ENCODE results near the gene EPHA4.

Gene EPHA4

DNA sequence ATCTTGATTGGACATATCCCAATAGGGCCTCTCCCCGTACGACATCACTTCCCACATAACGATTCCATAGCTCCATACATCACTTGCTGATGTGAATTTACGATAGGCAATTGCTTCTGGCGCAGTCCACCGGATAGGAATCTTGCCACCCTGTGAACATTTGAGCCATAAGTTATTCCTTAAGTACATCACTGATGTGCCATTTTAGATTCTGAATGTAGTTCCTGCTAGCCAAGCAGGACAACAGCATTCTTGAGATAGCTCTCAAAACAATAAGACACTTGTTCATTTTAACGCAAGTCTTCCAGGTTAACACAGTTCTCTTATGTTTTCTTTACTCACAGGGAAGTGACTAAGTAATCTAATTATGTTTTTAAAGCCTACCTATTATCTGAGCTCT, 138.0 kb downstream of the EPHA4 start:
- DNase-seq, result no peak
- in situ Hi-C loops (cut with HindIII; ENCODE audit: low pct_ligation_motif_present, low pct_unique_long_range_greater_than_20kb, low sequenced_read_pairs), result no loop called here

GRCh38 chr2:221431477-221431876, 140.6 kb downstream of the EPHA4 start:
- in situ Hi-C loops (cut with HindIII; ENCODE audit: low pct_ligation_motif_present, low pct_unique_long_range_greater_than_20kb, low sequenced_read_pairs), result no loop called here
- no peak for DNase-seq

GRCh38 chr2:221429741-221430491, 142.2 kb downstream of the EPHA4 start:
- no peak for DNase-seq
- in situ Hi-C loops (cut with HindIII; ENCODE audit: low pct_ligation_motif_present, low pct_unique_long_range_greater_than_20kb, low sequenced_read_pairs), result no loop called here

- in situ Hi-C loops (cut with HindIII; ENCODE audit: low pct_ligation_motif_present, low pct_unique_long_range_greater_than_20kb, low sequenced_read_pairs), result no loop called here
- no peak for DNase-seq
Observed at GRCh38 chr2:221428896-221429295, 143.2 kb downstream of the EPHA4 start.

DNA sequence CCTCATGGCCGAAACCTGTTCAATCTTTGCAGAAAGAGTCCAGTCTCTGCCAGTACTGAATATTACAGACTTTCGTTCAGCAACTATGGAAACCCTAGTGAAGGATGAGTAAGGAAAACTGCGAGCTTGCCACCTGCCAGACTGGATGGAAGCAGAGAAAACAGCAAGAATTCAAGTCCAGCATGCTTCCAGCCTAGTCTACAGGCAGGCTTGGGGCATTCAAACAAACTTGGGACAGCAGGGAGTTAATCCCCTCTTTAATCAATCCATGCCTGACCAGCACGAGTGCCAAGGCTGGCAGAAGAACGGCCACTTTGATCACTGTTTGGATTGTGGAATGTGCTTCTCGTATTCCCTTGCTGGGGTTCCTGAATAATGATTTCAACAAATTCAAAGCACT, 145.2 kb downstream of the EPHA4 start:
- DNase-seq, result no peak
- in situ Hi-C loops (cut with HindIII; ENCODE audit: low pct_ligation_motif_present, low pct_unique_long_range_greater_than_20kb, low sequenced_read_pairs), result no loop called here

DNA sequence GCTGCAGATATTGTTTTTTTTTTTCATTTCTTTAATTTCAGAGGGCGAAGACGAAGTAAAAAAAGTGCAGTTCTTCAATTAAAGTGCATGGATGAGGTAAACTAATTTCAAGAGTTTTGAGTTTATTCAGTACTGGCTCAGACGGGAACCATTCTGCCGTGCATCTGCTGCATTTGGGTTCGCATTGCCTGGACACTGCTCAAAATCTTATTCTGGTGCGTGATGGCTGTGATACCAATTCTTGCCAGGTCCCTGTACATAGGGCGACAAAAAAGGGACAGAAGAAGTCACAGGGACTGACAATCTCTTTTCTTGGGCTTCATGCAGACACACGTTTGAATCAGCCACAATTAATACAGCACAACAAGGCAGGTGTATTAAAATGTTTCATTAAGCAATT, 146.2 kb downstream of the EPHA4 start:
- DNase-seq, result no peak
- in situ Hi-C loops (cut with HindIII; ENCODE audit: low pct_ligation_motif_present, low pct_unique_long_range_greater_than_20kb, low sequenced_read_pairs), result no loop called here

GRCh38 chr2:221425353-221425752, 146.8 kb downstream of the EPHA4 start:
- in situ Hi-C loops (cut with HindIII; ENCODE audit: low pct_ligation_motif_present, low pct_unique_long_range_greater_than_20kb, low sequenced_read_pairs), result no loop called here
- no peak for DNase-seq

DNA sequence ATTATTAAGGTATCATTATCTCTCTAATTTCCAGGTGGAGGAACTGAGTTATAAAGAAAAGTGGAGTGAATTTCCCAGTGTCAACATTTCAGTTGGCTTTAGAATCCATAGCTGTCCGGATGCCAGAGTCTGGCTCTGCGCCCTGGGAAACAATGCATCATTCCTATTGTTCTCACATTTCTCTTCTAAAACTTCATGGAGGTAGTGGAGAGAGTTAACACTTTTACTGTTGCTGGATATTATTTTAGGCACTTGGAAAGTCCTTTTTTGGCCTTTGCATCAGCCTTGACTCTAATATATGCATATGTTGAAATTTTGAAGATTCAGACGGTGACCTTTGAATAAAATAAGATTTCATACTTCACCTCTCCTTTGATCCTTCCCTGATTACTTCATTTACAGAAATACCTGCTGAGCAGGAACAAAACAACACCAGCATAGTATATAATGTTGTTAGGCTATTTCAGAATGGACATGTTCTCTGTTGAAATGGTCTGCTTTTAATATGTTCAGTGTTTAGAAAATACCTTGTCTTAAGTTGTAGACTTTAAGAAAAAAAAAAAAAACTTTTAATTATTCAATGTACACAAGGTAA, 148.8 kb downstream of the EPHA4 start:
- no peak for DNase-seq
- in situ Hi-C loops (cut with HindIII; ENCODE audit: low pct_ligation_motif_present, low pct_unique_long_range_greater_than_20kb, low sequenced_read_pairs), result no loop called here

DNA sequence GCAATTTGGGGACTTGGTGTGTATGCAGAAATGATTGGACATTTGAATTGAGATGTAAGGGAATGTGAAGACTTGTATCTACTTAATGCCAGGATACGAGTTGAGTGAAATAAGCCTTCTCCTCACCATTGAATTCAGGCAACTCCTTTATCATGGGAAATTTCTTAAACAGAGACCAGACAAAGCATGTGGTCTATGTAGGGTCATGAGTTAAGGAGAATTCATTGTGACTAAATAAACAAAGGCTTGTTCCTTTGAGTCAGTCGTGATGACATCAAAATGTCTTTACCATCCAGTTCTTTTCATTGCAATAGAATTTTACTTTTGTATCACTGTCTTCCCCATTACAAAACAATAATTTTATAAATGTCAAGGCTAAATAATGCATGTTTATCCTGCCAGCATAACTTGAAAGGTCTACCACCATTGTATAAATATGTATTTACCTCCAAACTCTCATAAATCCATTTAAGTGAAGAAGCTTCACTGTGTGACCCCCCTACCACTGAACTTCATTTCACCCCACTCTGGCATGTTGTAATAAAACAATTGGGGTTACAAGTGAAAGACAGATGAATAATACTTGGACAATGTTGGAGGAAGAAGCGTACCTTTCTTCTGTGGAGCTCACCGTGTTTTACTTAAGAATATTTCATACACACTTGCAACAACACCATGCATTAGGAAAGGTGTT, 149.4 kb downstream of the EPHA4 start:
- no peak for DNase-seq
- in situ Hi-C loops (cut with HindIII; ENCODE audit: low pct_ligation_motif_present, low pct_unique_long_range_greater_than_20kb, low sequenced_read_pairs), result no loop called here

- in situ Hi-C loops (cut with HindIII; ENCODE audit: low pct_ligation_motif_present, low pct_unique_long_range_greater_than_20kb, low sequenced_read_pairs), result no loop called here
Observed at GRCh38 chr2:221420245-221420644, 151.9 kb downstream of the EPHA4 start.

DNA sequence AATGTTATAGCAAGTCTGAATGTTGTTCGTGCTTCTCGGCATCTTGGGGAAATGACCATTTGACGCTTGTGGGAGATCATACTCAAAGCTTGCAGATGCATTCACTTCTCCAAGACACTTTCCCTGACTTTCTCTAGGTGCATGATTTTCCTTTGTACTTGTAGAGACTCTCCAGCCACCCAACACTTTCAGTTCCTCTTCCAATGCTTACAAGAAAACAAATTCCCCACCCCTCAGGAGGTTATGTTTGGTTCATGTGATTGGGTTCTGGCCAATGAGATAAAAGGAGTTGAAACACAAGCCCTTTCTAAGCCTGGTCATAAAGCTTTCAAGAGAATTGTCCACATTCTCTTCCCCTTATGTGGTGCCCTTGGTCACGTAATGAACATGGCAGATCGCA, 156.3 kb downstream of the EPHA4 start:
- DNase-seq, result no peak
- in situ Hi-C loops (cut with HindIII; ENCODE audit: low pct_ligation_motif_present, low pct_unique_long_range_greater_than_20kb, low sequenced_read_pairs), result no loop called here

More at GRCh38 chr2:221420245-221420644, 151.9 kb downstream of the EPHA4 start:
- DNase-seq, result no peak

- no peak for DNase-seq
- in situ Hi-C loops (cut with HindIII; ENCODE audit: low pct_ligation_motif_present, low pct_unique_long_range_greater_than_20kb, low sequenced_read_pairs), result no loop called here
Observed at GRCh38 chr2:221412978-221413377, 159.1 kb downstream of the EPHA4 start.

DNA sequence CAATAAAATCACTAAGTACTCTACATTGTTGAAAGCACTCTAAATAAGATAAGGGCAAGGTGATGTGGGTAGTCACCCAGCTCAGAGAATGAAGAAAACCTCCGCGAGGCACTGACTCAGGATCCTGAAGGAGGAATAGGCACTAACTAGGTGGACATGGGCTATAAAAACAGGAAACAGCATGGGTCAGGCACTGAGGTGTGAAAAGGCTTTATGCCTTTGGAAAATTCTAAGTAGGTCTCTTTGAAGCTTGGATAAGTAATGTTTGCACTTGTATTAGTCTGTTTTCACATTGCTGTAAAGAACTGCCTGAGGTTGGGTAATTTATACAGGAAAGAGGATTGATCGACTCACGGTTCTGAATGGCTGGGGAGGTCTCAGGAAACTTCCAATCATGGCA, 161.6 kb downstream of the EPHA4 start:
- in situ Hi-C loops (cut with HindIII; ENCODE audit: low pct_ligation_motif_present, low pct_unique_long_range_greater_than_20kb, low sequenced_read_pairs), result no loop called here
- DNase-seq, result no peak

DNA sequence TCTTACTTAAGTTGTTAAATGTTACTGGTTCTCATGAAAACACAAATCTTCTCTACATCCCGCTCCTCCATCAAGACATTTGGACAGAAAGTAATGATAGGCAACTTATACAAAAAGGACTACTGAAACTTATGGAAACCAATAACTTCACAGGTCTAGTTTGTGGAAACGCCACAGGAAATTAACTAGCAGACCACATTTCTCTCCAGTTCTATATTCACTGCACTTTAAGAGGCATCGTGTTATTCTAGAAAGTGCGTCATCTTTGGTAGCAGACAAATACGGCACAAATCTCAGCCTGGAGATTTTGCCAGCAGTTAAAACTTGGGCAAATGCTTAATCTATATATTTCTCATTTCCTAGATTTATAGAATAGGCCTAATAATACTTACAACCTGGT, 164.3 kb downstream of the EPHA4 start:
- in situ Hi-C loops (cut with HindIII; ENCODE audit: low pct_ligation_motif_present, low pct_unique_long_range_greater_than_20kb, low sequenced_read_pairs), result no loop called here
- no peak for DNase-seq

GRCh38 chr2:221405521-221405920, 166.6 kb downstream of the EPHA4 start:
- in situ Hi-C loops (cut with HindIII; ENCODE audit: low pct_ligation_motif_present, low pct_unique_long_range_greater_than_20kb, low sequenced_read_pairs), result no loop called here

DNA sequence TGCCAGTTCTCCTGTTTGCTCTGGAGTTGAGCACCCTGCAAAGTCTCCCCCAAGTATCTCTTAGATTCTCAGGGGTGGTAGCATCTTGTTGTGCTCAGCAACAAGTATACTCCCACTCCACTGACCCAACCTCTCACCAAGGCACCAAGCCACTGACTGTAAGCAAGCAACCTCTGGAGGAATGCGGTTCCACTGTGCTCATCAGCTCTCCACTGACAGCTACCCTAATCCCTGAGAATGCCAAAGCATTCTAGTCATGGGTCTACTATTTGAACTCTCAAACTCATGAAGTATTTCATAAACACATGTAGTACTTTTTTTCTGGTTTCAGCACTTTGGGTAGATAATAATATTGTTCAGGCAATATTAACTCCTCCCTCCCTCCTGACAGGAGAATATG, 170.0 kb downstream of the EPHA4 start:
- no peak for DNase-seq
- in situ Hi-C loops (cut with HindIII; ENCODE audit: low pct_ligation_motif_present, low pct_unique_long_range_greater_than_20kb, low sequenced_read_pairs), result no loop called here

More at GRCh38 chr2:221405521-221405920, 166.6 kb downstream of the EPHA4 start:
- no peak for DNase-seq

DNA sequence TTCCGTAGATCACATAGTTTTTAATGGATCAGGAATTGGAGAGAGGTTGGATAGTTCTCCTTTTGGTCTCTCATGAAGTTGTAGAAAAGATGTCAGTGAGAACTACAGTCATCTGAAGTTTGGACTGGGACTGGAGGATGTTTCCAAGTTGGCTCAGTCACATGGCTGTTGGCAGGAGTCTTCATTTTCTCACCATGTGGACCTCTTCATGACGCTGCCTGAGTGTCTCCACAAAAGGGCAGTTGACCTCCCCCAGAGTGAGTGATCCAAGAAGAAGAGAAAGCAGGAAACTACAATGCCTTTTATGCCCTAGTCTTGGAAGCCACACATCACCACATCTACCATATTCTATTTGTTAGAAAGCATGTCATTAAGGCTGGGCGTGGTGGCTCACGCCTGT, 171.7 kb downstream of the EPHA4 start:
- no peak for DNase-seq
- in situ Hi-C loops (cut with HindIII; ENCODE audit: low pct_ligation_motif_present, low pct_unique_long_range_greater_than_20kb, low sequenced_read_pairs), result no loop called here

DNA sequence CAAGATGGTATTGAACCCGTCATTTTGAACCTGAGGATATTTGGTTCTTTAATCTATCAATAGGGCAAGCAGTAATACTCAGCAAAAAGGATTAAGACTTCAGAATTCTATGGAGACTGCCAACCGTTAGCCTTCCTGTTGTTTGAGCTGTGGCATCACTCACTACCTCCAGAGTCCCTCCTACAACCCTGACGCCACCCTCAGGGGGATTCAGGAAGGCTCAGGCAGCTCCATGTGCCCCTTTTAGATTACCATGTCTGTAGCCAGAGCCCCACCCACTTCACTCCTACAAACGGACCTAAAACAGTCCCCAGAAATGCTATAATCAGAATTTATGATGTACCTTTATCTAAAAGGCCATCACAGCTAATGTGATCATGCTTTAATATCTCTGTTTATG, 172.9 kb downstream of the EPHA4 start:
- no peak for DNase-seq
- in situ Hi-C loops (cut with HindIII; ENCODE audit: low pct_ligation_motif_present, low pct_unique_long_range_greater_than_20kb, low sequenced_read_pairs), result no loop called here

GRCh38 chr2:221397187-221397586, 174.9 kb downstream of the EPHA4 start:
- DNase-seq, result no peak

More at GRCh38 chr2:221397187-221397586, 174.9 kb downstream of the EPHA4 start:
- in situ Hi-C loops (cut with HindIII; ENCODE audit: low pct_ligation_motif_present, low pct_unique_long_range_greater_than_20kb, low sequenced_read_pairs), result no loop called here
